ENCODE data around the gene TMEM109.

Gene TMEM109

GRCh38 chr11:60913793-60914632, at the start of gene TMEM109:
Gene TMEM109 (plus strand): TSS chr11:60914158. CDS start chr11:60919694, 5,536 bp downstream.
- peak; percentile 90 for DNase-seq (ENCODE audit: low spot score)

GRCh38 chr11:60864856-60865513, 49.0 kb upstream of the TMEM109 start:
- DNase-seq (ENCODE audit: low spot score) = no peak

- no peak for DNase-seq (ENCODE audit: low spot score)
These were observed 46.8 kb upstream of the TMEM109 start, which contains the start of gene ZP1 for GRCh38 chr11:60866911-60867870. Gene ZP1 (plus strand): TSS chr11:60867542. CDS start chr11:60867562, 20 bp downstream.

GRCh38 chr11:60867871-60868681, 45.9 kb upstream of the TMEM109 start:
- DNase-seq (ENCODE audit: low spot score) = no peak

- DNase-seq (ENCODE audit: low spot score) = no peak
These were observed 45.1 kb upstream of the TMEM109 start for GRCh38 chr11:60868682-60869450.

- no peak for DNase-seq (ENCODE audit: low spot score)
These were observed 44.5 kb upstream of the TMEM109 start for GRCh38 chr11:60869451-60869825.

- DNase-seq (ENCODE audit: low spot score) = no peak
These were observed 43.7 kb upstream of the TMEM109 start for GRCh38 chr11:60870276-60870675.

GRCh38 chr11:60870733-60871377, 43.1 kb upstream of the TMEM109 start:
- no peak for DNase-seq (ENCODE audit: low spot score)

GRCh38 chr11:60871378-60872061, 42.4 kb upstream of the TMEM109 start:
- DNase-seq (ENCODE audit: low spot score) = no peak

GRCh38 chr11:60872124-60872960, 41.6 kb upstream of the TMEM109 start:
- no peak for DNase-seq (ENCODE audit: low spot score)

GRCh38 chr11:60872961-60873524, 40.9 kb upstream of the TMEM109 start:
- no peak for DNase-seq (ENCODE audit: low spot score)

GRCh38 chr11:60873533-60873932, 40.4 kb upstream of the TMEM109 start:
- DNase-seq (ENCODE audit: low spot score) = no peak

GRCh38 chr11:60874421-60875365, 39.3 kb upstream of the TMEM109 start:
- no peak for DNase-seq (ENCODE audit: low spot score)

GRCh38 chr11:60875366-60876167, 38.4 kb upstream of the TMEM109 start:
- DNase-seq (ENCODE audit: low spot score) = no peak

- DNase-seq (ENCODE audit: low spot score) = no peak
These were observed 37.8 kb upstream of the TMEM109 start for GRCh38 chr11:60876168-60876485.
